SH-SY5Y (cell line): ENCODE data around the gene CLASP1.

Source experiments
- GATA2 ChIP-seq: IDR thresholded peaks from 2 replicates; pipeline ENCODE4 v1.6.1; 2011; ENCODE audit warnings: mild to moderate bottlenecking, low read depth, low read length
- GATA3 ChIP-seq: IDR thresholded peaks from 2 replicates; pipeline ENCODE4 v1.6.1; 2011; ENCODE audit warnings: low read depth, mild to moderate bottlenecking, low read length, moderate library complexity

DNA sequence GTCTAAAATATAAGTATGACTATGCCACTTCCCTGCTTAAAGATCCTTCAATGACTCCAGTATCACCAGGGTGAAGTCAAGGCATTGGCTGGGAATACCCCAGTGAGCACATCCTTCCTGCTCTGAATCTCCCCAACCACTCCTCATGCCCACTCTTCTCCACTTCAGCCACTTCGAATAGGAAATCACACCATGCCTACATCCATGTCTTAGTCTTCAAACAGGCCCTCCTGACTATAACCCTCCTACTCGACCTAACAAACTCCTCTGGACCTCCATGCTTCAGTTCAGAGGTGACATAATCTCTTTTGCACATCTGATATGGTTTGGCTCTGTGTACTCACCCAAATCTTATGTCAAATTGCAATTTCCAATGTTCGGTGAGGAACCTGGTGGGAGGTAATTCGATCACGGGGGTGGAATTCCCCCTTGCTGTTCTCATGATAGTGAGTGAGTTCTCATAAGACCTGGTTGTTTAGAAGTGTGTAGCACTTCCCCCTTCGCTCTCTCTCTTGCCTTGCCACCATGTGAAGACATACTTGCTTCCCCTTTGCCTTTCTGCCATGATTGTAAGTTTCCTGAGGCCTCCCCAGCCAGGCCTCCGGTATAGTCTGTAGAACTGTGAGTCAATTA lies 276.4 kb downstream of the CLASP1 start:
- TF ChIP-seq GATA3 (no peak), GATA2 (no peak)
